ENCODE results near the gene NFATC1.

The NFATC1 gene

DNA sequence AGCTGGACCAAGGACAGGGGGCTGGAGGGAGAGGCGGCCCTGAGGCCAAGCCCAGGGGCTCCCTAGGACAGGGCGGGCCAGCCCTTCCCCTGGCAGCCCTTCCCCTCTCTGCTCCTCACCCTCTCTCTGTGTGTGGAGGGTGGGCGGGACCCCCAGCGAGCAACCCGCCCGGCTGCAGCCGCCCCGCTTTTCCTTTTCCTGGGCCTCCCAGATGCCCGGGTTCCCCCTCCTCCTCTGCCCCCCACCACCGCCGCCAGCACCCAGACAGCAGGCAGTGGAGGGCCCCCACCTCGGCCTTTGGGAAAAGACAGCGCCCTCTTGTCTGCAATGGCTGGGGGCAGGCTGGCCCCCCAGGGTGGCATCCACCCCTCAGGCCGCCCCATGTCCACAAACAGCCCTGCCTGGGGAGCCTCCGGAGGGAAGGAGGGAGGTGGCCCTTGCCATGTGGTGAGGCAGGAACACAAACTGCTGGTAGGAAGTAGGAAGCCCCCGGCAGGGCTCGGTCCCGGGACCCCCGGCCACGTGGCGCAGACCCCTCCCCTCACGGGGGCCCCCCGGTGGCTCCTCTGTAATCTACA, 148.7 kb downstream of the NFATC1 start:
- no peak for DNase-seq

DNA sequence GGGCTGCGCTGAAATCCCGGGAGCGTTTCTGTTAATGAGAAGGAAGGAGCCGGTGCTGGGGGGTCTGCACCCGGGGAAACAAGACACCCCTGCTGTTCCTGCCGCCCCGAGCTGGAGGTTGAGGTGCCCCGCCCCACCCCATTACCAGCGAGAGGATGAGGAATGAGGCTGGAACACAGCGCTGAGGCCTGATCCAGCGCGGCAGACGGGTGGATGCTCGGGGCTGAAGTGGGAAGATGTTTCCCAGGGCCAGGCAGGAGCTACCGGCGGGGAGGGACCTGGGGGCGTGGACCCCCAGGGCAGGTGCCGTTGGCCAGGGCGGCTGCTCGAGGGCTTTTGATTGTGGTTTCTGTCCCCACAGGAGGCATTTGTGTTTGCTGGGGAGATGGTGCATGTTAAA, 149.5 kb downstream of the NFATC1 start:
- DNase-seq: no peak

DNA sequence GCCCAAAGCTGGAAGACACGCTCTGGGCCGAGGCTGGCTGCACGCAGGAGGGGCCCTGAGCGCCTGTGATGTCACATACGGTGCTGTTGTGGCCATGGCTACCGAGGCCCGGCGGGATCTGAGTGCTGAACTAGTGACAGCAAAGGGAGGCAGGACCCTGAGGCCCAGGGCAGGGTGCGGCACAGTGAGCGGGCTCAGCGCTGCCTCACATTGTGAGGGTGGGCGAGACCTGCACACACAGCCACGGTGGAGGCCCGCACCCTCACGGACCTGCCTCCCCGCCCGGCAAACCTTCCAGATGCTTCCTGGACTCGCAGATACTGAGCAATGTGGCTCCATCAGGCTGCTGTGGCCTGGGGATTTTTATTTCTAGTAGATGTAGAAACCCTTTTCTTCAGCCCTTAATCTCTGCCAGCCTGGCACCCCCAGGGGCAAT, 150.0 kb downstream of the NFATC1 start:
- DNase-seq: no peak

DNA sequence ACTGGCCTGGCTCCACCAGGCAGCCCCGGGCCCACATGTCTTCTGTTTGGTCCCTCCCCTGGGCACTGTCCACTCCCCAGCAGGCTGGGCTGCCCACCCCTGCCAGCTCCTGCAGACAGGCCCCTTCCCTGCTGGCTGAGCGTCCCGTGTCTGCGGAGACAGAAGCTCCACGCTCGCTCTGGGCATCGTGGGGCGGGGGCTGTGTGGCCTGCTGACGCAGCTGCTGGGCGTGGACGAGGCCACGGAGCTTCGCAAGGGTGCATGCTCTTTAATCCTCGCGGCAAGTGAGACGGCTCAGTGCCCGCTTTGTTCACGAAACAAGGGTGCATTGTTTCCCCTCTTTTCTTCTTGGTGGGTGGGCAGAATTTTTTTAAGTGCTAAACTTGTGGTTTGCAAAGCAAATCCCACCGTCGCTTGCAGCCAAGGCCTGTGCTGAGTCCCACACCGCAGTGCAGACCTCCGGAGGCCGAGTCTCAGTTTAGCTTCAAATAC, 151.1 kb downstream of the NFATC1 start:
- DNase-seq: no peak

DNA sequence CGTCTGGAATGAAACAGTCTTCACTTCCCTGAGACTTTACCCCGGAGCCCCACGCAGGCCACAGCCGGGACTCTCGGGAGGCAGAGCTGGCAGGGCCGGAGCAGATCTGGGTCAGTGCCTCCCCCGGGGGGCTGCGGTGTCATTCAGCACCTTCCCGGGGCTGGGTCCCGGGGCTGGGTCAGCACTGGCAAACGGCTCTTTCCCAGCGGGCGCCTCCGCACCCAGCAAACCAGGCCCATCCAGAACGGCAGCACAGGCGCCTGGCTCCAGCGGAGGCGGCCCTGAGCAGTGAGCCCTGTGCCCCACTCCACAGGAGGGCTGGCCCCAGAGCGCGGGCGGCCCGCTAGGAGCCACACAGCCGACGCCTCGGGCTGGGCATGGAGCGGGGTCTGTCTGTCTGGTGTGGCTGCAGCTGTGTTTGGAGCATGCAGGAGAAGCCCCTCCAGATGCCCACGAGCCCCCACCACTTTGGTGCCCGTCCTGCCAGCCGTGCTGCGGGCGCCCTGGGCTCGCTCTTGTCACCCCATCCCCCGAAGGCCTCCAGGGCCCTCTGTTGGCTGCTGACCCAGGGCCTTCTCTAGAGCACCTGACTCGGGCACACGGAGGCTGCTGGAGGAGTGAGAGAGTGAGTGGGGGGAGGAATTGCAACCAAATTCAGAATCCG, 151.8 kb downstream of the NFATC1 start:
- DNase-seq: no peak

DNA sequence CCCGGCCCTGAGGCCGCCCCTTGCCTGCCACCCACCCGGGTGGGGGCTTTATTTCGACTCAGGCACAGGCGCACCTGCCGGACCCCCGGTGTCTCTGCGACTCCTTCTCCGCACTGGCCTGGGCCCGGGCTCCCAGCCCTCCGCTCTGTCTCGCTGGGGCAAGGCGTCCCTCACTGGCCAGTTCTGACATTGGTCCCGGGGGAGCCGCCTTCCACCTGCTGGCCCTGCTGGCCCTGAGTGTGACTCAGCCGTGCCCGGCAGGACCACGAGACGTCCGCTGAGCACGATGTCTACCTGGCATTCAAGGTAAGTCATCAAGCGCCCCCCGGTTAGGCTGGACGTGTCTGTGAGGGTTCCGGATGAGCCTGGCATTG, 152.3 kb downstream of the NFATC1 start:
- no peak for DNase-seq

DNA sequence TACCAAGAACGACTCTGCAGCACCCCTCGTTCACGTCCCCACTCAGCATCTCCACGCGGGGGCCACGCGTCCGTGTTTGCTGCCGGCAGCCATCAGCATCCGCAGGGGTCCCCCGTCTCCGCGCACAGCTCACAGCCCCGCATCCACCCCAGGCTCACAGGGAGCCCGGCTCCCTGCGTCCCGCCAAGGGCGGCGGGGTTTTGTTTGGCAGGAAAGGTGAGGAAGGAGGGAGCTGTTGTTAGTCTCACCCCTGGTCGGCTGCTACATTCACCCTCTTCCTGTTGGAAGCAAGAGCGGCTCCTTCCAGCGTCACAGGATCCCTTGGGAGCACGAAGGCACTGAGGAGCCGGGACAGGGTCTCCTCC, 152.9 kb downstream of the NFATC1 start:
- no peak for DNase-seq

DNA sequence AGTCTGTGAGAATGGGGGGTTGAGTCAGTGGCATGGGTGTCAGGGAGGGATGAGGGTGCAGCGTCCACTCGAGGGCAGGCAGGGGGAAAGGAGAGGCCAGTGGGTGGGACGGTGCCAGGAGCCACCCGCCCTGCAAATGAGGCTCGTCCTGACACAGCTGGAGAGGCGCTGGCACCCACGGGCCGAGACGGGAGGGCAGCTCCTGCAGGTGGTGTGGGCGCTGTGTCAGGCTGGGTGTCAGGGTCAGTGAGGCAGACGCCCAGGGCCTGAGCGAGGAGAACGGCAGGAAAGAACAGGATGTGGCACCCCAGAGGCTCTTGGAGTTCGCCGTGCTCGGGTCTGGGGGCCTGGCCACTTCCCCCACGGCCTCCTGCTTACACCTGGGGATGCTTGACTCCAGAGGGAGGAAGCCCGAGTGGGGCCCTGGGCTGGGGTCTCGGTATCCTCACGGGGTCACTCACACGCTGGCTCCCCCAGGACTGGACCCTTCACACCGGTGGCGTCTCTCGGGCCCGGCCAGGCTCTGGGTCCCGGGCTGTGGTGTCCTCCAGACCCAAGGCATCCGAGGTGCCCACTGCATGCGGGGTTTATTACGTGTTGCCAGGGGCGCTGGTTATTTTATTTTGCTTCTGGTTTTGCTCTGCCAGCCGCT, 153.4 kb downstream of the NFATC1 start:
- no peak for DNase-seq

DNA sequence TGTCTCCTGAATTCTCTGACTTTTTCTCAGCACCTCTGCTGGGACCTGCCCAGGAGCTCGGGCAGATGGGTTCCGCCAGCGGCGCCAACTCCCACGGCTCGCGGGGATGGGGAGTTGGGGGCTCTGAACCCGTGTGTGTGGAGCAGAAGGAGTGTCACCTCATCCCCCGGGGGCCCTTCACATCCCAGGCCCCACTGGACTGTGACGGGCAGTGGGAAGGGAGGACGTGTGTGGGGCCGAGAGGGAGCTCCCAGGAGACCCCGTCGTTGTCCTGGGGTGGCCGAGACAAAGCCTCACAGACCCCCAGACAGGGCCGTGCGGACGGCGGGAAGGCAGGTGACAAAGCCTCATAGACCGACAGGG, 153.9 kb downstream of the NFATC1 start:
- no peak for DNase-seq

DNA sequence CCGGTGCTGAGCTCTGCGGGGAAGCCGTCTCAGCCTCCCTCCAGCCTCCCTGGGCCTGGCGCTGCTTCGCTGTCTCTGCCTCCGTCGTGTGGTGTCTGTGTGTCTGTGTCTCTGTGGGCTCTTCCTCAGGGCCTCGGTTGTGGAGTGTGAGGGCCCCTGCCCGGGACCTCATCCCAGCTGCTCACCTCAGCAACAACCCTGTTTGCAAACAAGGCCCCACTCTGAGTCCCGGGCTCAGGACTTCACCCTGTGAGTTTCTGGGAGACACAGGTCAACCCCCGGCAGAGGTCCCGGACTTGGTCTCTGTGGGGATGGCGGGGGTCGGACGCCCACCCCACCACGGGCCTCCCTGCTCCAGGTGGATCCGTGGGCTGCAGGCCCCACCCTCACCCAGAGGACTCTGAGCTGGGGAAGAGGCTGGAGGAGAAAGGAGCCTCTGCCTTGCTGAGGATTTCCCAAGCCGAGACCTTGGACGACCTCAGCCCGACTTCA, 156.5 kb downstream of the NFATC1 start:
- DNase-seq: no peak

DNA sequence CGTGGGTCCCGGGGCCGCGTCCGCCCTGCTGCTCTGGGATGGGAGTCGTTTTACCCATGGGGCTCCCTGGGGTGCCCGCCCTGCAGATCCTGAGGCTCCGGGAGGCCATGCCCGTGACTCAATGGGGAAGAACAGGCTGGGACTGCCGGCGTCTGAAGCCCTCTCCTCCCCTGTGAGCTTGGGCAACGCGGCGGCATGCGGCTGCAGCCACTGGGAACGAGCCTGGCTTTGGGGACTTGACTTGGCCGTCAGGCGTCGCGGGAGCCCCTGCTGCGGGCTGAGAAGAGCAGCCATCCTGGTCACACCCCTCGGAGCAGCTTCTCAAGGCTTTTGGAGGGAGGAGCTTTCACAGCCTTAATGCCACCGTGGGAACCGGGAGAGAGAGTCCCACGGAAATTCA, 157.0 kb downstream of the NFATC1 start:
- no peak for DNase-seq

DNA sequence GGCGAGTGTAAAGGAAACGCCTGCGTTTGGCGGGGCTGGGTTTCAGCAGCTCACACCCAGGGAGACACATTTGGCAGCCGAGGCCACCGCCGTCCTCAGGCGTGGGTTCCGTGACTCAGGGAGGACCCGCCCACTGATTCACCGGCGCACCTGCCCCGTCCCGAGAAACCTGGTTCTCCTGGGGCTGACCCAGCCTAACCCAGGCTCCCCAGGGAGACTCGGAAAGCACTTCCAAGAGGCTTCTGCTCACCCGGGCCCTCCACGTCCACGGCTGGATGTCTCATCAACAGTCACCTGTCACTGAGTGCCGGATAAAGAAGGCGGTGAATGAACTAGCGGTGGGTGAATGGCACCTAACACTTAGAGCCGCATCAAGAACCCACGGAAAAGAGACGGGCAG, 157.4 kb downstream of the NFATC1 start:
- no peak for DNase-seq

DNA sequence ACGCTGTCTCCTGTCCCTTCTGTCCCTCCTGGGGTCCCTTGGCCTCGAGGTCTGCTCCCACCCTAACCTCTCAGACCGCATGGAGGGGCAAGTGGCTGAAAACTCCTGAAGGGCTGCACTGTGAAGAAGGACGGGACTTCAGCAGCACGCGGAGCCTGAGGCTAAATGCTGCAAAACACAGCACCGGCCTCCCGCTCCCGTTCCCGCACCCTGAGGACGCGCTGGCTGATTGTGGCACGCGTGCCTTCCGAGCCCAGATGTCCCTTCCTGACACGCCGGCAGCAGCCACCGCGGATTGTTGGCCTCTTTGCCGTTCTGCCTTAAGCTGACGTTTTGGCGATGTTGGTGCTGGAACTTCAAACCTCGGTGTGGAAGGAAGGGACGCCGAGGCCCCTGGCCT, 158.0 kb downstream of the NFATC1 start:
- no peak for DNase-seq

DNA sequence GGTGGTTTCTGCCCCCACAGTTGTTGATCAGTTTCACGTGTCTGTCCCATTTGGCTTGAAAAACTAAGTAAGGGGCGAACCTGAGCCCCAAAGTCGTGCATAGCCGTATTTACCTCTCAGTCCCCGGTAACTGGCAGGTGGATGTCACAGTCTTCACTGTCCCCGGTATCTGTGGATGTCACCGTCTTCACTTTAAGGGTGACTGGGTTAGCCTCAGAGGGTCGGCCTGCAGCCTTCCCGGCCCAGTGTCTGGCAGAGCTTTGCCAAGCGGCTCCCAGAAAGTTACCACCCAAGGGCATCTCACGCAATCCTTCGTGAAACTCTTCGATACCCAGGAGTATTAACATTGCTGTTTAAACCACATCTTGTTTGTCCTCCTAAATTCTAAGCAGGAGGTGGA, 158.6 kb downstream of the NFATC1 start:
- DNase-seq: no peak

DNA sequence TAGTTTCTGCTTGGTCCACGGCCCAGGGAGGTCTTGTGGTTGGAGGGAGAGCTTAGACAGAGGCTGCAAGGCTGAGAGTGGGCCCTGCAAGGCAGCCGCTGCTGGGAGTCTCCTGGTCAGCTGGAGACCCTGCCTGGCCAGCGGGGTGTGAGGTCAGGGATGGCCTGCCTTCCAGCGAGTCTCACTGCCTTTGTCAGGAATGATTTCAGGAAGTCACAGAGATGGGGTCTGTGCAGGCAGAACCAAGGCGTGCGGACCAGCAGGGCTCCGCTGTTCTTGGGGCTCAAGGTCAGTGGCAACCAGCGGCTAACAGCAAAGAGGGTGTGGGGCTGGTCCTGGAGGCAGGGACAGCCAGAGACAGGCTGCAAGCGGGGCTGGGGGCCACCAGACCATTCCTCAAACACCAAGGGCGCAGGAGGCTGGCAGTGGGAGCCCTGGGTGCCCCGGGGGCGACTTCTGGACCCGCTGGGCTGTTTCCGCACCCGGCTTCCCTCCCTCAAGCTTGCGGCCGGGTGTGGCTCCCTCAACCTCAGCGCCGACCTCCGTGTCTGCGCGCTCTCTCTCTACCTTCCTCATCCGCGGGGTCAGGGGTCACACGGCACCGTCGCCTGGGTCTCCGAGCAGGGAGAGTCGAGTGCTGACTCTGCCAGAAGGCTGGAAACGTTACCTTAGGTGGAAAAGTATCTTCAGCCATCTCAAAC, 159.4 kb downstream of the NFATC1 start:
- DNase-seq: no peak

DNA sequence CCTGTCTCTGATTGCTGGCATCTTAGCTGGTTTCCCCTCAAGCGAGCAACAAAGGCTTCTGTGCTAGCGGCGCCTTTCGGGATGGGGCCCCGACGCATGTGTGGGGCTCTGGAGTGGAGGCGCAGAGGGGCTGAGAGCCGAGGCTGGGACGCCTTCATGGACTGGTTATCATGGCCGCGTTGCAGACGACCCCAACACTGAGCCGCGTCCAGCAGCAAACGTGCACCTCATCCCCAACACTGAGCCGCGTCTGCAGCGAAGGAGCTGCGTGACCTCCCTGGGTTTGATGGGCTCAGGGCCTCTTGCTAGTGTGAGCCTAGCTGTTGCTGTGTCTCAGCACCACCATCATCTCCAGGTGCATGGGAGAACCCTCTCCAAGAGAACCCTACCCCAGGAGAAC, 160.2 kb downstream of the NFATC1 start:
- no peak for DNase-seq

DNA sequence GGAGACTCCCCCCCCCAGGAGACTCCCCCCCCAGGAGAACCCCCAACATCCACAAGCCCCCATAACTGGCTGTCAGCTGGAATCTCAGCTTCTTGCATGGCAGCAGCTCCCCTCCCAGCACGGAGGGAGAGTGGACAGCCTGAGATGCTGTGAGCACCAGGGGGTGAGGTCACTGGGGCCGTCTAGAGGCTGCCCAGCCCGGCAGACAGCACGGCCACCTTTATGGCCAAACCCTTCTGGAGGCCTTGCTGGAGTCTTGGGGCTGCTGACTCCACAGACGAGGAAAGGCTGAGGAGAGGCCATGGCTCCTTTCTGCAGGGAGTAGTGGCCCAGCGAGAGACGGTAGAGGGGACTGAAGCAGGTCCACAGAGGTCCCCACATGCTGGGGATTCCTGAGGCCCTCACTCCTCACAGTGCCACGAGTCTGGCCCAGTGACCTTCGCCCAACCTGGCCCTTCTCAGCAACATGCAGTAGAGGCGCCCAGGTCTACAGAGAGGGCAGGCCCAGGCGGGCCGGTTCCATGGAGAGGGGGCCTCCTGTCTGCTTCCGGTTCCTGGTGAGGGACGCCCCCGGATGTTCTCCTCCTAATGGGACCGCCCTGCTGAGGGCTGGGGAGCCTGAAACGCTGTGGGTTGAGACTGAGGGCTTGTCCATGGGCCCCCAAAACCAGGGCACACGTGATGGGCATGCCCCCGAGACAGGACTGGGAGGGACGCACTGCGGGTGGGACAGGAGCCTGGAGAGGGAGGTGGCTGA, 161.3 kb downstream of the NFATC1 start:
- DNase-seq: no peak

DNA sequence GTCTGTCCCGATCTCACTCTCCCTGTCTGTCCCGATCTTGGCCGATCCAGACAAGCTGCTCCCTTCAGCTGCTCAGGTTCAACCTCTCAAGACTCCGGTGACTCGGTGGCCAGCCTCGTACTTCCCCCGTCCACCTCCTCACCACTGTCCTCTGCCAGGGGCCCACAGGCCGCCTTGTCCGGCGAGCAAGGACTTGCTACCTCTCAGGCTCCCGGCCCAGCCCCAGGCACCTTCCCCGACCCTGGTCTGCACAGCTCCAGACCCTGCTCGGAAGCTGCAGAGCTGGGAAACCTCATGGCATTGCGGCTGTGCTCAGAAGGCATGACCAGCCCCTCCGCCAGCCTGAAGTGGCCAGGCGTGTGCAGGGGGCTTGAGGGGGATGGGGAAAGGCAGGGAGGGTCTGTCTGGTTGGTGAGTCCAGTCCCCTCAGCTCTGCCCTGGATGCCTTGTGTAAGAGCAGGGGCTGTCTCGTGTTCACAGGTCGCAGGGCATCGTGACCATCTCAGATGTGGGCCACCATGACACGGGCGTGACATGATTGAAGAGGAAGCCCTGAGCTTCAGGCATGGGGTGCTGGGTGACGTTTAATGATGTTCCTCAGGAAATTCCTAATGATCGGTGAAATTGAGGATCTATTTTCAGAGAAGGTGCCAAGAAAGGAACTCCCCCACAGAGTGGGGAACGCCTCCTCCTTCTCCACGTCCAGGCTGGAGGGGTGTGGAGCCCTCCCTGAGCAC, 162.6 kb downstream of the NFATC1 start:
- no peak for DNase-seq

DNA sequence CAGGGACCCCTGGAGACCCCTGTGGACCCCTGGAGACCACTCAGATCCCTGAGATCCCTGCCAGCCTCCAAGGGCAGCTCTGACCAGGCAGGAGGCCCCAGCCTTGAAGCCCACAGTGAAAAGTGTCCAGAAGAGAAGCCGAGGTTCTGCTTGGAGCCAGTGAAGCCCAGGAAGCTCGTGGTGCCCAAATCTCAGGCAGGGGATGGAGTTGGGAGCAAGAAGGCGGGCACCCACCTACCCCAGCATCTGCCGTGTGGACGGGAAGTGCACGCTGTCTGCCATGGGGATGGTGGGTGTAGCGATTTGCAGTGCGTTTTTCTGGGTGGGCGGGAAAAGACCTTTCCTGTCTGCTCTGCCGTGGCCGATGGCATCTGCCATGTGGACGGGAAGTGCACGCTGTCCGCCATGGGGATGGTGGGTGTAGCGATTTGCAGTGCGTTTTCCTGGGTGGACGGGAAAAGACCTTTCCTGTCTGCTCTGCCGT, 163.2 kb downstream of the NFATC1 start:
- DNase-seq: no peak

DNA sequence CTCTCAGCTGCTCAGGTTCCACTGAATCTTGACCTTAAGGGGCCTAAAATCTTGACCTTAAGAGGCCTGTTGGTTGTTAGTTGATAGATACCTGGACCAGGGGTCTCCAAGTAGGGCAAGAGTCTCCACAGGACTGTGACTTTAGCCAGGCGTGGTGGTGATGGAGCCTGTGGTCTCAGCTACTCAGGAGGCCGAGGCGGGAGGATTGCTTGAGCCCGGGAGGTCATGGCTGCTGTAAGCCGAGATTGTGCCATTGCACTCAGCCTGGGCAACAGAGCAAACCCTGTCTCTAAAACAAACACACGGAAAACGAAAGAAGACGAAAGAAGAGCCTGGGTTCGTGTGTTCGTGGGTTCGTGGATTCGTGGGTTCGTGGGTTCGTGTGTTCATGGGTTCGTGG, 163.7 kb downstream of the NFATC1 start:
- no peak for DNase-seq

DNA sequence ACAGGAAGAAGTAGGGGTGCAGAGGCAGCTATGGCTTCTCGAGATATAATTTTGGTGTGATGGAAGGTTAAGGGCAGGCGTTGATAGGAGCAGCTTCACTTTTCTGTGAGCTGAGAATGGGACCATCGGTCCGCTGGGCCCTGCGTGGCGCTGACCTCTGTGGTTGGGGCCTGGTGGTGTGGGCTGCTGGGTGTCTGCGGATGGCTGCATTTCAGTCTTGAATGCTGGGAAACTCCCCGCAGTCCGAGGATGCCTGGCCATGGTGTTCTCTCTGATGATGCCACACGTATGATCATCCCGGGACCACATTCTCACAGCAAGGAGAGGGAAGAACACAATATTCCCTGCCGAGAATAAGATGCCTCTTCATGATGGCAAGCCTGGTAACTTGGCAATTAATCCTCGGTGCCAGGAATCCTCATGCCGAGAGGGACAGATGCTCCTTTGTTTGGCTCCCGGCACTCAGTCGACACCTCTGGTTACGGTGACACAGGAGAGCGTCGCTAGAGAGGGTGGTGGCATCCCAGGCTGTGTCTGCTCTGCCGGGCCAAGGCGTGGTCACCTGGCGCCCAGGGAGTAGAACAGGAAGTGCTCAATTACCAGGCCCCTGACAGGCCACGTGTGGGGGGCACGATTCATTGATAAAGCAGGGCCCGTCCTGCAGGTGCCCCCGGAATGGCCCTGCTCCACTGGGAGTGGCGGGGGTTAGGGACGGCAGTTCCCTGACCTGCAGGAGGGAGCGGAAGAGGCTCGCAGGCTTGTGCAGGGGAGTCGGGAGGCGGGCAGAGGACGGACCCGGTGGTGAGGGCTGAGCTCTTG, 164.5 kb downstream of the NFATC1 start:
- DNase-seq: no peak
